ENCODE results near the gene GIPC3.

GIPC3 gene

GRCh38 chr19:3585301-3586126 lies at the start of gene GIPC3:
TSS of gene GIPC3 (plus strand) at chr19:3585478. CDS start at chr19:3585598, 120 bp downstream.
- DNase-seq: peak; percentile 23

- no peak for DNase-seq
Measured at GRCh38 chr19:3535563-3535965, 49.7 kb upstream of the GIPC3 start.

GRCh38 chr19:3535981-3536380 lies 49.3 kb upstream of the GIPC3 start:
- DNase-seq: no peak

GRCh38 chr19:3536429-3537100 lies 48.7 kb upstream of the GIPC3 start:
- DNase-seq: no peak

- DNase-seq: no peak
Measured at GRCh38 chr19:3537101-3537437, 48.2 kb upstream of the GIPC3 start.

GRCh38 chr19:3537438-3538240 lies 47.6 kb upstream of the GIPC3 start:
- DNase-seq: no peak

- DNase-seq: no peak
Measured at GRCh38 chr19:3538258-3538929, 46.9 kb upstream of the GIPC3 start.

- no peak for DNase-seq
Measured at GRCh38 chr19:3538965-3539755, 46.1 kb upstream of the GIPC3 start, which contains the start of gene TEKTIP1. TSS of gene TEKTIP1 (plus strand) at chr19:3539174. CDS start at chr19:3539178, 4 bp downstream.

GRCh38 chr19:3539756-3540118 lies 45.5 kb upstream of the GIPC3 start:
- no peak for DNase-seq

- DNase-seq: no peak
Measured at GRCh38 chr19:3543150-3544057, 41.9 kb upstream of the GIPC3 start.

- no peak for DNase-seq
Measured at GRCh38 chr19:3544058-3544376, 41.3 kb upstream of the GIPC3 start.

- peak; percentile 77 for DNase-seq
Measured at GRCh38 chr19:3544742-3545668, 40.3 kb upstream of the GIPC3 start.

- DNase-seq: no peak
Measured at GRCh38 chr19:3545669-3546034, 39.6 kb upstream of the GIPC3 start.

- DNase-seq: no peak
Measured at GRCh38 chr19:3546119-3546518, 39.2 kb upstream of the GIPC3 start.

GRCh38 chr19:3547301-3547731 lies 38.0 kb upstream of the GIPC3 start:
- DNase-seq: peak; percentile 42

- no peak for DNase-seq
Measured at GRCh38 chr19:3547767-3548282, 37.5 kb upstream of the GIPC3 start.

GRCh38 chr19:3548606-3549005 lies 36.7 kb upstream of the GIPC3 start:
- no peak for DNase-seq

GRCh38 chr19:3549816-3550215 lies 35.5 kb upstream of the GIPC3 start:
- no peak for DNase-seq

- no peak for DNase-seq
Measured at GRCh38 chr19:3550947-3551791, 34.1 kb upstream of the GIPC3 start.
